Measurements from ENCODE around the gene KLHL20.
"Not testable (repeated sequence)": the region's sequence is repeated elsewhere in the genome, so short reads cannot be mapped to it uniquely, and the experiment has no call there.

KLHL20 gene

DNA sequence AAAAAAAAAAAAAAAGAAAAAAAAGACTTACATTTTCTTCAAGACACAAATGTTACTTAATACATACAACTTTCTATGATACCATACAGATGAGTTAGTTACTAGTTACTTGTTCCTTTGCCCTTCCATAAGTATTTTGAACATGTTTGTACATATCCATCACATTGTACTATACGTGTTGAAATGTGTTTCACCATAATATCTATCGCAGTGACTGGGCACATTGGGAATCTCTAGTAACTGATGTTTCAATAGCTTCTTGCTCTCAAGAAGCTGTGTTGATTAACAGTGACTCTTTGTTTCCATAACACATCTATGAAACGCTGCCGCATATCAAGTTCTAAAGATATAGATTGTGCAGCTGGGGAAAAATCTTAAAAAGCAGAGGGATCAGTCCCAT, 42.9 kb downstream of the KLHL20 start:
- DNase-seq (ENCODE audit: low read depth): no peak

DNA sequence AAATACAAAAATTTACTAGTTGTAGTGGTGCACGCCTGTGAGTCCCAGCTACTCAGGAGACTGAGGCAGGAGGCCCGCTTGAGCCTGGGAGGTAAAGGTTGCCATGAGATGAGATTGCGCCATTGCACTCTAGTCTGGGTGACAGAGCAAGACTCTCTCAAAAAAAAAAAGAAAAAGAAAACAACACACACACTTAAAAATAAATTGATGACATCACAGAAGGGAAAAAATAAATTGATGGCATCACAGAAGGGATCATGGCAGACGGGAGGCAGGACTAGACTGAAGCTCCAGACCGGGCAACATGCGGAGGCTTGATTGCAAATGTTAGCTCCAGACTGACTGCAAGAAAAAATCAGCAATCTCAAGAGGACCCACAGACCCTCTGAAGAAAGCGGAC, 43.3 kb downstream of the KLHL20 start:
- no peak for DNase-seq (ENCODE audit: low read depth)

DNA sequence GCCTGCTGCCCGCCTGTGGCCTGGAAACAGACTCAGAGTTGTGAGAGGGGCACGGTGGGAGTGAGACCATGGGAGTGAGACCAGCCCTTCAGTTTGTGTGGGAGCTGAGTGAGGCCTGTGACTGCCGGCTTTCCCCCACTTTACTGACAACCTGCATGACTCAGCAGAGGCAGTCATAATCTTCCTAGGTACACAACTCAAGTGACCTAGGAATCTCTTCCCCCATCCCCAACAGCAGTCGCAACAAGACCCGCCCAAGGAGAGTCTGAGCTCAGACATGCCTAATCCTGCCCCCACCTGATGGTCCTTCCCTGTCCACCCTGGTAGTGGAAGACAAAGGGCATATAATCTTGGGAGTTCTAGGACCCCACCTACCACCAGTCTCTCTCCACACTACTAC, 44.2 kb downstream of the KLHL20 start:
- no peak for DNase-seq (ENCODE audit: low read depth)

DNA sequence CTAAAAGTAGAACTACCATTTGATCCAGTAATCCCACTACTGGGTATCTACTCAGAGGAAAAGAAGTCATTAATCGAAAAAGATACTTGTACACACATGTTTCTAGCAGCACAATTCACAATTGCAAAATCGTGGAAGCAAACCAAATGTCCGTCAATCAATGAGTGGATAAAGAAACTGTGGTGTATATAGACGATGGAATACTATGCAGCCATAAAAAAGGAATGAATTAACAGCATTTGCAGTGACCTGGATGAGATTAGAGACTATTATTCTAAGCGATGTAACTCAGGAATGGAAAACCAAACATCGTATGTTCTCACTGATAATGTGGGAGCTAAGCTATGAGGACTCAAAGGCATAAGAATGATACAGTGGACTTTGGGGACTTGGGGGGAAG, 49.5 kb downstream of the KLHL20 start:
- not testable (repeated sequence) for DNase-seq (ENCODE audit: low read depth)

DNA sequence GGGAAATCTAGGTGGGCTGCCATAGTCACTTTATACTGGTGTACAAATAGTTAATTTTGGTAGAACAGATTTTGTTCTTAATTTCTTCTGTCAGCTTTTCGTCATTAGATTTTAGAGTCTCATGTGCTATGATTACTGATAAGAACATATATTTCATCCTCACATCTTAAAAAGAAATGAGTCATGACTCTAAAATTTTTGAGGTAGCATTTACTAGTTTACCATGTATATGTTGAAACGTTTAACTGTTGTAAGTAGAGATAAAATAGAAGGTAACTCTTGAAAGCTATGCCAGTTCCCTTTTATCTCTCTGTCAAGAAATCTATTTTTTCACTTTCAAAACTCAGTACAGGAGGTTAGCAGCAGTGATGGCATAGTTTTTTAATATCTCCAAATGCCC, 53.4 kb downstream of the KLHL20 start:
- DNase-seq (ENCODE audit: low read depth): no peak

DNA sequence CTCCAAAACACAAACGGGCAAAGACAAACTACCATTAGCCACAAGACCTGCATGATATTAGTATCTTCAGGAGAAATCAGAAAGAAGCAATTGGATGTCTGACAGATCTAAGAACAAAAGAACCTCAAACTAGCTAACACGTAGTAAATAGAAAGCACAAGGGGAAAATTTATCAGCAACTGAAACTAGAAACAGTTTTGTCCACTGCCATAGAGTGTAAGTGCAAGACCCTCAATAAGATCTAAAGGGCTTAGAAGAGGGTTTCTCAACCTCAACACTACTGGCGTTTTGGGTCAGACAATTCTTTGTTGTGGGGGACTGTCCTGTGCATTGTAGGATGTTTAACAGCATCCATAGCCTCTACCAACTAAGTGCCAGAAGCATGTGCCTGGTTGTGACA, 54.0 kb downstream of the KLHL20 start:
- no peak for DNase-seq (ENCODE audit: low read depth)

DNA sequence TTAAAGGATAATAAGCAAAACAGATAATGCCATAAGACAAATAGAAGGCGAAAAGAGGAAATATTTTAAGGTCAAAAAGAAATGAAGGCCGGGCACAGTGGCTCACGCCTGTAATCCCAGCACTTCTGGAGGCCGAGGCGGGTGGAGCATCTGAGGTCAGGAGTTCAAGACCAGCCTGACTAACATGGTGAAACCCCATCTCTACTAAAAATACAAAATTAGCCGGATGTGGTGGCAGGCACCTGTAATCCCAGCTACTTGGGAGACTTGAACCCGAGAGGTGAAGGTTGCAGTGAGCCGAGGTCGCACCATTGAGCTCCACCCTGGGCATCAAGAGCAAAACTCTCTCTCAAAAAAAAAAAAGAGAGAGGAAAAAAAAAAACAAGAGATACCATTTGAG, 55.5 kb downstream of the KLHL20 start:
- DNase-seq (ENCODE audit: low read depth): not testable (repeated sequence)

DNA sequence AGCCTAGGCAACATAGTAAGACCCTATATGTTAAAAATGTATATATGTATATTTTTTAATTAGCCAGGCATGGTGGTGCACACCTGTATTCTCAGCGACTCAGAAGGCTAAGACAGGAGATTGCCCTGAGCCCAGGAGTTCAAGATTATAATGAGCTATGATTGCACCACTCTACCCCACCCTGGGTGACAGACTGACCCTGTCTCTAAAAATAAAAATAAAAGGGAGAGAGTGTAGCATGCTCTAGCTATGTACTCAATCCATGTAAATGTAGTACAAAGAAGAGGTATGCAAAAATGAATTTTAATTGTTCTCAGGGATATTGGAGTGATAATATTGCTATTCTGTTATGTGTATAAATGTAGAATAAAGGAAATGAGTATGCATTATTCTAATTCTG, 56.8 kb downstream of the KLHL20 start:
- no peak for DNase-seq (ENCODE audit: low read depth)

DNA sequence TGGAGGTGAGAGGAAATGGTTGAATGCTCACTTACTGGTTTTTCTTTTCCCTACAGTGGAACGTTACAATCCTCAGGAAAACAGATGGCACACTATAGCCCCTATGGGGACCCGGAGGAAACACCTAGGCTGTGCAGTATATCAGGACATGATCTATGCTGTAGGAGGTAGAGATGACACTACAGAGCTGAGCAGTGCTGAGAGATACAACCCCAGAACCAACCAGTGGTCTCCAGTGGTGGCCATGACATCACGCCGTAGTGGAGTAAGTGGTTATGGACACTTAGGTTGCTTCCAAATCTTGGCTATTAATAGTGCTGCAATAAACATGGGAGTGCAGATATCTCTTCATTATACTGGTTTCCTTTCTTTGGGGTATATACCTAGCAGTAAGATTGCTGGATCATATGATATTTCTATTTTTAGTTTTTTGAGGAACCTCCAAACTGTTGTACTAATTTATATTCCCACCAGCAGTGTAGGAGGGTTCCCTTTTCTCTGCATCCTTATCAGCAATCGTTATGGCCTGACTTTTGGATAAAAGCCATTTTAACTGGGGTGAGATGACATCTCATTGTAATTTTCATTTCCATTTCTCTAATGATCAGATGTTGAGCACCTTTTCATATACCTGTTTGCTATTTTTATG, 60.9 kb downstream of the KLHL20 start:
- DNase-seq (ENCODE audit: low read depth): no peak

DNA sequence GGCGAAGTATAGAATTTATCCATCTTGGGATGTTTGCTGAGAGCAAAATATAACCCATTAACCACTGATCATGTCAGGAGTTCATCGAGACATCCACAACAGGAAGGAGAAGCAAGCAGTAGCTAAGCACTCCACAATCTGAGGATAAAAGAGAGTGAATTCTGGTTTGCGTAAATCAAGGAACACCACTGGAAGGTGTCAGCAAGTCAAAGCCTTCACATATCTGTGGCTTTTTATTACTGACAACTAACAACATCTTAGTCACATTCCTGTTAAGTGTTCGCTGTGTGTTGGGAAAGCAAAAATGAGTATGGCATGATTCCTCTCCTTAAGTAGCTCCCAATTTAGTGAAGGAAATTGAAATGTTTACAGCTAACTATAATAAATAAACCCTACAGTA, 65.2 kb downstream of the KLHL20 start:
- no peak for DNase-seq (ENCODE audit: low read depth)

DNA sequence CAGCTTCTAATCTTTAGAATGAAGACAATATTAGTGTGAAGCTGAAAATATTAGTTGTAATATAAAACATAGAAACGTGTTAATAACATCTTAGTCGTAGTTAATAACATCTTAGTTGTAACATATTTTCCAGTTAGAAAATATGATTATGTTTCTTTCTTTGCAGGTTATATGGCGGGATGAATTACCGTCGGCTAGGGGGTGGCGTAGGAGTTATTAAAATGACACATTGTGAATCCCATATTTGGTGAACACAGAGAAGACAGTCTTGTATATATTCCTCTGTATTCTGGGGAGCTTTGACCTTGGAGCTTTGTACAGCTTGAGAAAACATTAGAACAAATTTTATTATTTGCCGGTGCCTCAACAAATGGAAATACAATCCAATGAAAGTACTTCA, 70.2 kb downstream of the KLHL20 start:
- DNase-seq (ENCODE audit: low read depth): no peak

DNA sequence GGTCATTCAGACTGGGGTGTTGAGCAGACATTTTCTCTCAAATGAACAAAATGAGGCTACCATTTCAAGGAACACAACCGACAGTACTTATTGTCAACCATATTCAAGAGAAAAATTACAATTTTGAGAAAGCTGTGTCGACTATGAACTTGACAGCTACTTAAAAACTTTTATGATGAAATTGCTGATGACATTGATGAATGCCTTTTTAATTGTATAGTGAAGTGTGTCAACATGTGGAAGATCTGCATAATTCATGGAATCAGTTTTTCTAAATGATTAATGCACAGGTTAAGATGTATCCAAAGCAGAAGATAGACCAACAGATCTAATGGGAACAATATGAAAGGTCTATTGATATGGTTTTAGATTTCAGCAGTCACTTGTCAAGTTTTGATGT, 75.1 kb downstream of the KLHL20 start:
- no peak for DNase-seq (ENCODE audit: low read depth)

DNA sequence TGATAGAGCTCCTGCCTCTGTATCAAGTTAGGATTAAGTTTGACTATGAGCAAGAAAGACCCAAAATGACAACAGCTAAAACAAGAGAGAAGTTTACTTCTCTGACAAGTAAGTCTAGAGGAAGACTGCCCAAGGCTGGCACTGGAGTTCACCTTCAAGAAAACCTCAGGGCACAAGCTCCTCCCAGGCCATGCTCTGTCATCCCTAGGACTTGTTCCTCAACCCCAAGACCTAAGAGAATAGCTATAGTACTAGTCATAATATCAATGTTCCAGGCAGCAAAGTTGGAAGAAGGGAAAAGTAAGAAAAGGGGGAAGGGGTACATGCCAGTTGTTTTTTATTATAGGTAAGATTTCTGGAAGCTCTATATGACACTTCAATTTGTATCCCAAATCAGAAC, 83.3 kb downstream of the KLHL20 start:
- DNase-seq (ENCODE audit: low read depth): no peak

DNA sequence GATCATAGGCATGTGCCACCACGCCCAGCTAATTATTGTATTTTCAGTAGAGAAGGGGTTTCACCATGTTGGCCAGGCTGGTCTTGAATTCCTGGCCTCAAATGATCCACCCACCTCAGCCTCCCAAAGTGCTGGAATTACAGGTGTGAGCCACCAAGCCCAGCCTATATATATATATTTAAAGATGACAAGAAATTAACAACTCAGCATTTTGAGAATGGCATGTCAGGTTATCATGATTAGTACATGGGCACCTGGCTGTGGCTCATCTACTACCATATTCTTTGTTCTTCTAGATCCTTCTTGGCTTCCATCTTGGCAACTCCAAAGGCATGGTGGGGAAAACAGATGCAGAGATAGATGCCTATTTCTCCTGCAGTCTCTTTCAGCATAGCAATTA, 85.2 kb downstream of the KLHL20 start:
- not testable (repeated sequence) for DNase-seq (ENCODE audit: low read depth)

DNA sequence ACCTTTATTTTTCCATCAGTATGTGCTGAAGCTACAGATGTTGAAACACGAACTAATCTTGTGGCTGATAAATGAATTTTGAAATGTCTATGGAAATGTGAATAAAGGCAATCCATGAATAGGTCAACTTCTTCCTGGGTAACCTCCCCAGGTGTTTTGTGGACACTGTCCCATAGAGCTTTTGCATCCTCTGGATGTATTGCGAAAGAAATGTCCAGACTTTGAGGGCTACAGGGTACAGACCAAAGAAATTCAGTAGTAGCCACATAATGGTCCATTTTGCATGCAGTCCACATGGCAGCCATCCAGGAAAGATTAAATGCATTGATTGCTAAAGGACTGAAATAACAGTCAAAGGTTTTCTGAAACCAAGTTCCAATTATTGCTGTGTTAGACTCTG, 88.2 kb downstream of the KLHL20 start:
- DNase-seq (ENCODE audit: low read depth): no peak

DNA sequence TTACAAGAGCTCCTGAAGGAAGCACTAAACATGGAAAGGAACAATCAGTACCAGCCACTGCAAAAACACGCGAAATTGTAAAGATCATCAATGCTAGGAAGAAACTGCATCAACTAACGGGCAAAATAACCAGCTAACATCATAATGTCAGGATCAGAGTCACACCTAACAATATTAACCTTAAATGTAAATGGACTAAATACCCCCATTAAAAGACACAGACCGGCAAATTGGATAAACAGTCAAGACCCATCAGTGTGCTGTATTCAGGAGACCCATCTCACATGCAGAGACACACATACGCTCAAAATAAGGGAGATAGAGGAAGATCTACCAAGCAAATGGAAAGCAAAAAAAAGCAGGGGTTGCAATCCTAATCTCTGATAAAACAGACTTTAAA, 98.9 kb downstream of the KLHL20 start:
- not testable (repeated sequence) for DNase-seq (ENCODE audit: low read depth)

DNA sequence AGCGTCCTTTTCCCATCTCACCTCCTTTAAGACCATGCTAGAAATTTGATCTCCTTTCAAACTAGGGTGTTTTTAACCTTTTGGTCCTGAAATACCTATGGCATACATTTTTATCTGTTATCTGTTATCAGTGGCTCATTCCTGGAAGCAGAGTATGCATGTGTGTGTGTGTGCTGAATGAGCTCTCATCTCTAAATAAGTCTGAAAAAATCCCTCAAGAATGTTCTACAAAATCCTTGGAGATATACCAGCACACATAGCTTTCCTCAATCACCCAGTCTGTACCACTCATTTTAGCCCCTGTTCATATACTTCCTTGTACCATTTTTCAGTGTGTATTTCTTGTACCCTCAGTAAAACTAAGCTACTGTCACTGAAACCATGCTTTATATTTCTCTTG, 103.7 kb downstream of the KLHL20 start:
- no peak for DNase-seq (ENCODE audit: low read depth)

DNA sequence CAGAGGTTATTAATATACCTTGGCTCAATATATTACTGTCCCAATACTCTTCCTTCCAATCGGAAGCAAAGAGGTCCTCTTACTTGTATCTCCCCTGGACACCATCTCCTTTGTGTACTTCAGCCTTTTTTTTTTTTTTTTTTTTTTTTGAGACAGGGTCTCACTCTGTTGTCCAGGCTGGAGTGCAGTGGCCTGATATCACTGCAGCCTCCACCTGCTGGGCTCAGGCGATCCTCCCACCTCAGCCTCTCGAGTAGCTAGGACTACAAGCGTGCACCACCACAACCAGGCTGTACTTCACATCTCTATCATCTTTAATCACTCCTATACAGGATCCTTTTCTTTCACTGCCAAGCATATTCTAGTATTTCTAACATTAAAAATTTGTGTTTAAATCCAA, 106.9 kb downstream of the KLHL20 start:
- DNase-seq (ENCODE audit: low read depth): no peak

DNA sequence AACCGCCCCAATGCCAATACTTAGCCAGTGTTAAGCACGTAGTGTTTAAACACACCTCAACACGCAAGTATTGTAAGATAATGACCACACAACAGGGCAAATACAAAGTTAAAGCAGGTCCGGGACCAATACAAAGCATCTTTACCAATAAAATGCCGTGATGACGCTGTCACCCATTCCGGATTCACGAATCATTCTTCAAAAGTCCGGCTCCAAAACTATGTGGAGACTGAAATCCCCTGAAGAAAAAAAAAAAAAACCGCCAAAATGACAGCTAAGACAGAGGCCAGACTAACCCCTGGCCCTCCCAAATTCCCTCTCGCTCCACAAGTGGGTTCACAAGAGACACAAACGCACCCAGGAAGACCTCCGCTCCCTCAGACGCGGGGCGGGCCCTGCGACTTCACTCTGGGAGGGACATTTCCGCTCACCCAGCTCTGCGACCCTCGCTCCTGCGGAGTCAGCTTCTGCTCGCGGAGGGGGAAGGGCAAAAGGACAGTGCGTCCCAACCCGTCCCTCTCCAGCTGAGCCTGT, 109.1 kb downstream of the KLHL20 start:
- no peak for DNase-seq (ENCODE audit: low read depth)

DNA sequence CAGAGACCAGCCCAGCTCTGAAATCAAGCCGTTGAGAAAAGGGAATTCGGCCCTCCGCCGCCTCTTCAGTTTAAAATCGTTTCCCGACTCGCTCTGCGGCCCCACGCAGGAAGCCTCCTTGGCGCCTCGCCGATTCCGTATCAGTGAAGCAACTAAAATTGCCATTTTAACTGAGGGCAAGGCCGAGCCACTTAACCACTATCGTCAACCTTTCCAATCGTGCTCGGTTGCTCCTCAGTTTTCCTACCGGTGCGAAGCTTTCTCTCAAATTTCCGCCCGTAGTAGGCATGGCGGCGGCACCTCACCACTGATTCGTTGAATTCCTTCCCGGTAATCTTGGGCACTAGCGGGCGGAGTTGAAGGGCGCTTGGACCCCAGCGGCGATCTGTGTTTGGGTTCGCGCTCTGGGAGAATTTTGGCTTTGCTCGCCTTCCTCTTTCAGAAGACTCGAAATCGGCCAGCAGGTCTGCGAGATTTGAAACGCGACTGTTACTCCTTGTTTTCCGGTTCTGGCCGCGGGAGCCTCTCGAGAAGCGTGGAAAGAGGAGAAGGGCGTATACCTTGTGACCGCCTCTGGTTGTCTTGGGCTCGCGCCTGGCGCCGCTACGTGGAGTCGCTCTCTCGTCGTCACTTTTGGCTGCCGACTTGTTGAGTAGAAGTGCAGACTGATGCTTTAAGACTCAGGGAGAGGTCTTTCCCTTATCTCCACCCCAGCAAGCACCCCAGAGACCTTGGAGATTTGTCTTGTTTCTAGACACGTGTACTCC, 109.7 kb downstream of the KLHL20 start, which contains the start of the genes CENPL and DARS2:
CENPL (minus strand) TSS at position 569 of the 767 bp plus-strand sequence. CDS start 13,584 bp downstream, outside the sequence.
DARS2 (plus strand) TSS at position 359 of the 767 bp plus-strand sequence. CDS start 557 bp downstream, outside the sequence.
- DNase-seq (ENCODE audit: low read depth): peak; percentile 81

DNA sequence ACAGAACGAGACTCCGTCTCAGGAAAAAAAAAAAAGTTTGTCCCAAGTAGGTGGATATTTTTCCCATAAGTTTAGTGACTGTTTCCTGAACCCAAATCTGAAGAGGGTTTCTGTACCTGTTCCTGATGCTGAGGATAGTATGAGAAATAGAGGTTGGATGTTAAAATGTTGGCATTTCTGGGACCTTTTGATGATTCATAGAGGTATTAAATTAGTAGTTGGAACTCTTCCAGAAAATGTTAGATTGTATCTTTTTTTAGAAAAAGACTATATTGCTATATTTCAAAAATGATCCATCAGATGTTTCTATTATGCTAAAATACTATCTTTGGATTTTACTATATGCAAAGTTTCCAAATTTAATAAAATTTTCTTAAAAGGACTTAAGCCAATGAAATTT, 112.8 kb downstream of the KLHL20 start:
- DNase-seq (ENCODE audit: low read depth): no peak

DNA sequence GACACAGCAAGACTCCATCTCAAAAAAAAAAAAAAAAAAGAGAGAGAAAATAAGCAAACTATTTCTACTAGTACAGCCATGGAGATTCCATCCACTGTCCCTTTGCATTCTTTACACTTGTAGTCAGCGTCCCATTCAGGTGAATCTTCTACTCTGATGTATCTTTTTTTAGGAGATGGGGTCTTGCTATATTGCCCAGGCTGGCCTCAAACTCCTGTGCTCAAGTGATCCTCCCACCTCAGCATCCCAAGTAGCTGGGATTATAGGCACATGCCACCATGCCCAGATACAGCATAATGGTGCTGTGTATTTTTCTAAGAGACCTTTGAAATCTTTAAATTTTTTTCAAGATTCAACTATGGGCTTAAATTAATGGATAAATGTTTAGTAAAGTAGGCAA, 118.0 kb downstream of the KLHL20 start:
- no peak for DNase-seq (ENCODE audit: low read depth)

All from stimulated activated CD8-positive, alpha-beta memory T cell treated with anti-CD3 and anti-CD28 coated beads, Interleukin-12 subunit alpha, Interleukin-12 subunit beta, amount 100 ng/mL, for 4 hours (primary cell).